ENCODE measurements around the gene TJP1. TPM values are rescaled to one million over a fixed set of nuclear protein-coding genes. Genes with fewer than 3 reads are reported as not detected.
"Not testable (repeated sequence)": the region's sequence is repeated elsewhere in the genome, so short reads cannot be mapped to it uniquely, and the experiment has no call there.

TJP1 gene
- total RNA-seq, 1 experiment from 2014 or later, result 45.2 TPM

GRCh38 chr15:29838352-29839010 lies 16.2 kb upstream of the TJP1 start:
- DNase-seq (ENCODE audit: low read depth), result no peak

DNA sequence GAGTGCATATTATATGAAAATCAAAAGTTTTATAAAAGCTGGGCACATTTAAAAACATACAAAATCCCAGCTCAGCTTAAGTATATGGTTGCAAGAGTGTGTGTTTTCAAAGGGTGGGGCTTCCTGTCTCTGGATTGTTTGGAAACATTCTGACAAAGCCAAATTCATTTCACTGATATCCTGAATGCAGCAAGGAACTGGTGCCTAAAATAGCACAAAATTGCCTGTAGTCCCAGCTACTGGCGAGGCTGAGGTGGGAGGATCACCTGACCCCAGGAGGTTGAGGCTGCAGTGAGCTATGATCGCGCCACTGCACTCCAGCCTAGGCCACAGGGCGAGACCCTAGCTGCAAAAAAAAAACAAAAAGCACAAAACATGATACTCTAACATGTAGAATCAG lies 13.0 kb upstream of the TJP1 start:
- DNase-seq (ENCODE audit: low read depth), result no peak

- no peak for DNase-seq (ENCODE audit: low read depth)
Measured at GRCh38 chr15:29832709-29833108, 10.4 kb upstream of the TJP1 start.

GRCh38 chr15:29826908-29827820 lies 4.9 kb upstream of the TJP1 start:
- no peak for DNase-seq (ENCODE audit: low read depth)

DNA sequence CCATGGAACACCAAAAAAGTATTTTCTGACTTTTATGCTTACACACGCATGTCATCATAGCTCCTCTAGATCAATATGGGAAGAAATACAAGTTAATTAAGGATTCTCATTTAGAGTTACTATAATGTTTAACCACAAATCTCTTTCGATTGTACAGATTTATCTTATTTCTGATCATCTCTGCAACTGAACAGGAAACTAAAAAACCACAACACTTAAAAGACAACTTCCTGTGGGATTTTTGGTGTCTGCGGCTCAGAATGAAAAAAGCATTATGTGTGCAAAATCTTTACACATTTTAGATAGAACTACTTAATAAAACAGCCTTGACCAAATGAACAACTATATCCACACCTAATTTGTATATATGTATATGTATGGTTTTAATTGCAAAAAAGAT lies 3.0 kb upstream of the TJP1 start:
- peak; percentile 57 for DNase-seq (ENCODE audit: low read depth)

DNA sequence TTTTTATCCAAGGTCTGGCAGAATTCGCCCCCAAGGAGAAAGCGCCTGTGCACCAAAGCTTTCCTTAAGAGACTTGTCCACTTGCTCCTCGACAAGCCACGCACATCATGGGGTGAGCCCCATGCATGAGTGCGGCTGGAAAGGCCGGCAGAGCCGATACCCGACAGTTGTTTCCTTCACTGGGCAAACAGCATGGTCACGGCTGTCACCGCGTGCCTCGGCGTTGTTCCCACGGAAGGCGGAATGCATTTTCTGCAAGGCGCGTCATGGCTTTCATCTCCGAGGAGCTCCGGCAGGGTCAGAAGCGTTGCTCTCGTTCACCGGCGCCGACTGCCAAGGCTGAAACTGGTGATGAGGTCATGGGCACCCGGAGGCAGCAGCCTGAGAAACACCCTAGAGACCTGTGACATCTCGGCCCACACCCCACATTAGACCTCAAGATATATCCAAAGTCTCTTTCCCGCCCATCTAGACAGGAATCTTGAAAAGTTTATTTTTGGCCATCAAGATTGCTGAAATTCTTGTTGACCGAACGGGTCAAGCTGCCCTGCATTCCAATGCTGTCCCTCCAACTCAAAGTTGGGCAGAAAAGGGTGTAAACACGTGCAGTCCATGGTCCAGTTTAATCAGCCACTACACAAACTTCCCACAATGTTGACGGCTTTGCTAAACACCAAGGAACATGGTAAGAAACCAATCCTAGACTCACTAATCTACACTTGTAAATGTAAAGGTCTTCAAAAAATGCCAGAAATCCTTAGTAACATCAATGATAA lies 604 bp upstream of the TJP1 start:
- DNase-seq (ENCODE audit: low read depth), result peak; percentile 81

DNA sequence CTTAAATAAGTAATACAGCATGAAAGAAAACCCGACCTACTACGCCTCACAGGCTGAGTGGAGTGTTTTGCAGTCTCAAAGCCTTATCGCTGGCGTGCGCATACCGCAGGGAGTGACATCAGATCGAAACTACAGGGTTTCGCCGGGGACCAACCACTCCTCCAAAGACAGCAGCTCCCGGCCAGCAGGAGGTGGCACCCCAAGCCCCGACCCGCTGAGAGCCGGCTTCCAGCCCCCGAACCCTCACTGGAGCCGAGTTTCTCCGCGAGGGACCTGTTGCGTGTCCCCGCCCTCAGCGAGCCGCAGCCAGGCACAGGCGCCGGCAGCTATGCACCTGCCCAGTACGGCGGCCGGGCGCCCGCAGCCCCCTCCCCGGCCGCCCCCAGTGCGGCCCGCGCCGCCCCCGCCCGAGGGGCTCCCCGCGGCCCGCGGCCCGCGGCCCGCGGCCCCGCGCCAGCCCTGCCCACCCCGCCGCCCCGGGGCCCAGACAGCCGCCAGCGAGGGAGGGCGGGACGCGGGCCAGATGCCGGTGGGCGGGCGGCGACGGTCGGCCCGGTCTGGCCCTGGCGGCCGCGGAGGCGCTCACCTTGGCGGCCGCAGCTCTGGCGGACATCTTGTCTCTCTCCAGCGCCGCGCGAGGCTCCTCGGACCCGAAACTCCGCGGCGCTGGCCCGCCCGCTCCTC lies 710 bp downstream of the TJP1 start:
- peak; percentile 88 for DNase-seq (ENCODE audit: low read depth)

DNA sequence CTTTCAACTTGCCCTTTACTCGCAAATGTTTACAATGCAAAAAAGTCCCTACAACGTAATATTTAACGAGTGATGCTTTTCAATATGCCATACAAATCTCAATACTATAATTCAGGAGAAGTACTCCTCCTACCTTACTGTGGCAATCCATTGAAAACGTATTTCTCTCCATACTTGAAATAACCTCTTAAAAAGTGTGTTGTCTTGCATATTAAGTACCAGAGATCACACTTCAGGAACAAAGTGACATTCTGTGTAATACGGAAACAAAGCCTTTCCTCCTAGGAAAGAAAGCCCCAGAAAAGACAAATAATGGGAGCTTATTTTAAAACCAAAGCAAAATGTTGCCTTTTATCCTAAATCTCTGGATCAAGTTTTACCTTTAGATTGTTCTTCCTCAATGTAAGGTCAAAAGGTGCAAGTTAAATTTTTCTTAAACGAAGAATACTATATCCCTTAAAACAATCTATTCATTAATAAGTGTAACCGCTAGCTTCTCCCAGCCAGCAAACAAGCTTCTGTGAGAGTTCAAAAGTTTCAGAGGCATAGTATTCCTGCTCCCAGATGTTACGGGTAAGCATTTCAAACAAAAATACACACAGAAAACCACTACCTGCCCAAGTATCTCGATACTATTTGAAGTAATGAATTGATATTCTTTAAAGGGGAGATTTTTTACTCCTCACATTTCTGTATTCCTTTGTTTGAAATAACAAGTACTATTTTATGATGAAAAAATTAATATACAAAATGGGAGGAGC lies 1.7 kb downstream of the TJP1 start:
- DNase-seq (ENCODE audit: low read depth), result peak; percentile 13

- no peak for DNase-seq (ENCODE audit: low read depth)
Measured at GRCh38 chr15:29819979-29820378, 2.3 kb downstream of the TJP1 start.

DNA sequence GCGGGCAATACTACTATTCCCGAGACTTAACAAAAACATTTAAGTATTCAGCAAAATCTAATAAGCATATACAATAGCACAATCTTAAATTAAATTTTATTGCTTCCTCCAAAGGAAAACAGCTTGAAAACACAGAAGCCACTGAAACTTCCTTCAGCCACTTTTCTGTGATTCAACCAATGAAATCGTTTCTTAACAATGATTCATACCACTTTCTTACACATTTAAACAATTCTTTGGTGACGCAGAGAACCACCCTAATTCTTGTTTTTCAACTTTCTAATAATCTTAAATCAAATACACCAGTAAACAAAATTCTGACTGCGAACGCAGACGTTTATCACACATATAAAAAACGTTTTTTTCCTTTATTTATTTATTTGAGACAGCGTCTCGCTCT lies 4.1 kb downstream of the TJP1 start:
- peak; percentile 38 for DNase-seq (ENCODE audit: low read depth)

DNA sequence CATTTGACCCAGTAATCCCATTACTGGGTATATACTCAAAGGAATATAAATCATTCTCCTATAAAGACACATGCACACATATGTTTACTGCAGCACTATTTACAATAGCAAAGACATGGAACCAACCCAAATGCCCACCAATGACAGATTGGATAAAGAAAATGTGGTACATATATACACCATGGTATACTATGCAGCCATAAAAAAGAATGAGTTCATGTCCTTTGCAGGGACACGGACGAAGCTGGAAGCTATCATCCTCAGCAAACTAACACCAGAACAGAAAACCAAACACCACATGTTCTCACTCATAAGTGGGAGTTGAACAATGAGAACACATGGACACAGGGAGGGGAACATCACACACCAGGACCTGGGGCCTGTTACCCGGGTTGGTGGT lies 4.8 kb downstream of the TJP1 start:
- DNase-seq (ENCODE audit: low read depth), result not testable (repeated sequence)

- DNase-seq (ENCODE audit: low read depth), result peak; percentile 53
Measured at GRCh38 chr15:29815000-29815710, 7.1 kb downstream of the TJP1 start.

DNA sequence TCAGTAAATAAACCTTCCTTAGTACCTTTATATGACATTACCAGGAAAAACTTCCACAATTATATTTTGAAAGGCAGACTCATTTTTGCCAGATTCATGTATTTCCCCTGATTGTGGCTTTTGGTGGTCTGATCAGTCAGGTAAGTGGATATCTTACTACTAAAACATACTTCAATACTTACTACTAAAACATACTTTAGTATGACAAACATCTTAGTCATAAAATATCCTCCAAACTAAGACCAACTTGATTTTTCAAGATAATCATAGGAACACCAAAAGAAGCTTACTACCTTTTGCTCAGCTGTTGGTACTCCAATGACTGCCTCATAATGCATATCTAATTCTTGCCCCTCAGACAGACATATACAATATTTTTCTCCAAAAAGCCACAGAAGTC lies 9.3 kb downstream of the TJP1 start:
- peak; percentile 24 for DNase-seq (ENCODE audit: low read depth)

DNA sequence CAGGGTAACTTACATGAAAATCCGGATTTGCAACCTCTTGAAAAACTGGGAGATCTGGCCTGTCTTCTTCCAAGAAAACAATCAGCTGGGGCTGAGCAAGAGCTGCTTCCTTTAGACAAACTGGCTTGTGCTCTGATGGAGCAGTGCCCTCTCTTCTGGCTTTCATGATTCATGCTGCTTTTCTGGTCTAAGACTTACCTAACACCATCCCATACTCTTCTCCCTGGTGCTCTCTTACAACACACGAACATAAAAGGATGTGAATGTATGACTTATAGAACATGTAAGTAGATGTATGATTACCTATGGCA lies 9.9 kb downstream of the TJP1 start:
- DNase-seq (ENCODE audit: low read depth), result peak; percentile 30

DNA sequence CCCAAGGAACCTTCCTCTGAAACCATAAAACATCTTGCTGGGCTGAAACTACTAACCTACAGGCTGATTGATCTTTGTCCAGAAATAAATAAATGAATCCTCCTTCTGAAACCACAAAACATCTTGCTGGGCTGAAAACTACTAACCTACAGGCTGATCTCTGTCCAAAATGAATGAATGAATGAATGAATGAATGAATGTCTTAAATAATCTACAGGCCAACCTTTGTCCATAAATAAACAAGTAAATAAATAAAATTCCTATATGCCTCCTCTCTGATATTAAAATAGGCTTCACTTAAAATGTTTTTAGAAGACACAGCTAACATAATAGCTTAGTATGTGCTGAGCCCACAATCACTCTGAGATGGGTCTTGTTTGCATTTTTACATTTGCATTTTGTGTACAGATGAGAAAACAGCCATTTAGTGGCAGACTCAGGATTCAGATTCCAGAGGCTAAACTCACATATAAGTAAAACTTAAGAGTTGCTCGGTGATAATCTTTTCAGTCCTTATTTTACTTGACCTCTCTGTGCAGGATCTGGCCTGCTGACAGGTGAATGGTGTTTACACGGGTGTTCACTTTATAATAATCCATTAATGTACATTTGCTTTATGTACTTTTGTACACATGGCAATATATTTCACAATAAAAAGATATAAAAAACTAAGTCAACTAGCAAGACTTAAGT lies 10.4 kb downstream of the TJP1 start:
- no peak for DNase-seq (ENCODE audit: low read depth)

GRCh38 chr15:29805708-29806104 lies 16.6 kb downstream of the TJP1 start:
- no peak for DNase-seq (ENCODE audit: low read depth)

- DNase-seq (ENCODE audit: low read depth), result peak; percentile 78
Measured at GRCh38 chr15:29805043-29805707, 17.1 kb downstream of the TJP1 start.

- DNase-seq (ENCODE audit: low read depth), result no peak
Measured at GRCh38 chr15:29802411-29802810, 19.9 kb downstream of the TJP1 start.
